GM21423 (cell line): ENCODE results near the gene SAMD4A.

Experiments
- ATAC-seq: cut with Tn5 transposase; IDR thresholded peaks from one replicate; pipeline ENCODE4 v1.9.1; 2021; ENCODE audit warnings: mild to moderate bottlenecking, moderate library complexity; ENCODE audit not compliant: unreplicated experiment

SAMD4A gene

DNA sequence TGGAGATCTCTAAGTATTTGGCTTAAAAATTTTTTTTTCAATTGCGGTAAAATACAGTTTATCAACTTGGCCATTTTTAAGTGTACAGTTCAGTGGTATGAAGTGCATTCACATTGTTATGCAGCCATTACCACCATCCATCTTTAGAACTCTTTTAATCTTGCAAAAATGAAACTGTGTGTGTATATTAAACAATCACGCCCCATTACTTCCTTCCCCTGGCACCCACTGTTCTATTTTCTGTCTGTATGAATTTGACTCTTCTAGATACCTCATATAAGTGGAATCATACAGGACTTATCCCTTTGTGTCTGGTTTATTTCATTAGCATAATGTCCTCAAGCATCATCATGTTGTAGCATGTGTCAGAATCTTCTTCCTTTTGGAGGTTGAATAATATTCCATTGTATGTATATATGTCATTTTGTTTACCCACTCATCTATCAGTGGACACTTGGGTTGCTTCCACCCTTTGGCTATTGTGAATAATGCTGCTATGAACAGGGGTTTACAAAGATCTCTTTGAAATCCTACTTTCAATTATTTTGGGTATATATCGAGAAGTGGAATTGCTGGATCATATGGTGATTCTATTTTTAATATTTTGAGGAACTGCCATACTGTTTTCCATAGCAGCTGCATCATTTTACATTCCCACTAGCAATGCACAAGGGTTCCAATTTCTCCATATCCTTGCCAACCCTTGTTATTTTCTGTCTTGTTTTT lies 62.9 kb downstream of the SAMD4A start:
- no peak for ATAC-seq

DNA sequence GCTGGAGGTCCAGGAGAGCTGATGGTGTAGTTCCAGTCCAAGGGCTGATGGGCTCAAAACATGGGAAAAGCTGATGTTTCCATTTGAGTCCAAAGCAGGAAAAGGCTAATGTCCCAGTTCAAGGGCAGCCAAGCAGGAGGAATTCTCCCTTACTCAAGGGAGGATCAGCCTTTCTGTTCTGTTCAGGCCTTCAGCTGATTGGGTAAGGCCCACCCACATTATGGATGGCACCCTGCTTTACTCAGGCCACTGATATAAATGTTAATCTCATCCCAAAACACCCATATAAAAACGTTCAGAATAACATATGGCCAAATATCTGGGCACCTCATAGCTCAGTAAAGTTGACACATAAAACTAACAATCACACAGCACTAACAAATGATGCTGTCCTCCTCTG lies 64.1 kb downstream of the SAMD4A start:
- ATAC-seq: no peak

DNA sequence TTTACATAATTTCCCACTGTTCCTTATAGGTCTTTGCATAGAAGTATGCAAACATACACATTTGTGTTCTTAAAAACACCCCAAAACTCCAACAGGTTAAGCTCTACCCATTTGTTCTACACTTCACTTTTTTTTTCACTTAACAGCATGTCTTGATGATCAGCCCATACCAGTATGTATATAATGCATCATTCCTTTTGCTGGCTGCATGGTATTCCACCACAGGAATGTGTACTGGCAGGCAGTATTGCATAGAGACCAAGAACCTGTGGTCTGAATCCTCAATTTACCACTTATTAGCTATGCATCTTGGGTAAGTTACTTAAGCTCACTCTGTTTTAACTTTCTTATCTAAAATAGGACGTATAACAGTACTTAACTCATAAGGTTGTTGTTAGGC lies 65.5 kb downstream of the SAMD4A start:
- no peak for ATAC-seq

DNA sequence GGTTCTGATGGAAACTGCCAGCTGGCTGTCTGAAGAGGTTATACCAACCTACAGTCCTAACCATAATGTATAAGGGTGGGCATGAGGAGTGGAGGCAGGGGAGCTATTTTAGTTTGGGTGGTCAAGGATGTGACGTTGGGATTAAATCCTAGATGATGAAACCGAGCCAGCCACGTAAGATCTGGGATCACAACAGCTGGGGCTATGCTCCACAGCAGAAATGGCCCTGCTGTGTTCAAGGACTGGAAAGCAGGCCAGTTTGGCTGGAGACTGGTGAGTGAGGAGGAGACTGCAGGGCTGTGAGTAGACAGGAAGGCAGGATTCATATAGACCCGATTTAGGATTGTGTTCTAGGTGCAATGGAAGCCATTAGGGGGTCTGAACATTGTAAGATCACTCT lies 66.1 kb downstream of the SAMD4A start:
- no peak for ATAC-seq

DNA sequence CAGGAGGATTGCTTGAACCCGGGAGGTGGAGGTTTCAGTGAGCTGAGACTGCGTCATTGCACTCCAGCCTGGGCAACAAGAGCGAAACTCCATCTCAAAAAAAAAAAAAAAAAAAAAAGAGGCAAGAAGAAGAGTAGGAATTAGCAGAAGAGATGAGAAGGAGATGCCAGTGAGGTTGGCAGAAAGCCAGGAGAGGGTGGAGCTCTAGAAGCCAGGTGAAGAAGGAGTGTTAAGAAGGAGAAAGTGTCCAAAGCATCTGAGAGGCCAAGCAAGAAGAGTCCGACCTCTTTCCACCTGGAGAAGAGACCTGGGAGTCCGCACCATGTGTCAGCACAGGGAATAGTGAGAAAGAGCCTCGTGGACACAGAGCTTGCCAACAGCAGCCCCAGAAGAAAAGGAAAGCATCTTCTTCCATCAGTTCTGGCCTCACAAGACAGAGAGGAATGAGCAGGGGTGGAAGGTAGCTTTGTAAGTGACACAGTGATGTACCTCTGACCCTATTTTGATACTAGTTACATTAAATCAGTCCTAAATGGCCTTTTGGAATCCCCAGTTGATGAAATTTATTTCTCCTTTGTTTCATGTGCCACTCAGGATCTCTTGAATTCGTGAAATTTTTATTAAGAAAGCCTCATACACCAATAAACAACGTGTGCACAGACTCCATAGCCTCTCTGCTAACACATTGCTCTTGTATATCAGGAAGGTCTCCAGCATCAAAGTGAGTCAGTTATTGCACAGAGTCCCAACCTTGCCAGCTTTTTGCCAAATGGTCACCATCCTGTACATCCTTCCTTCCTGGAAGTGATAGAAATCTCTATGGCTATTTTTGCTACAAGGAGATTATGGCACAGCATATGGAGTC lies 70.6 kb downstream of the SAMD4A start:
- ATAC-seq: no peak

DNA sequence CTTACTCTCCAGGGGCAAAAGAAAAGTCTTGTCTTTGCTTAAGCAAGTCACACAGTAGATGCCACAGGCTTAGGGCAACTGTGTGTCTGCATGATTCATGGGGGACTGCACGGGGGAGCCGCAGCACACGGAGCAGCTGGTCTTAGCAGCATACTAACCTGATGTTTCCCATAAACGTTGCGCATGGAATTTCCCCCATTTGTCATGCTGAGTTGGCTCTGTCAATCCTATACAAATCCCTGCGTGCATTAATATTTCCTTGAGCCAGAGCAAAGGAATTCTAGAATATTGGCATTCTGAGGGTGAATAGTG lies 71.2 kb downstream of the SAMD4A start:
- no peak for ATAC-seq

DNA sequence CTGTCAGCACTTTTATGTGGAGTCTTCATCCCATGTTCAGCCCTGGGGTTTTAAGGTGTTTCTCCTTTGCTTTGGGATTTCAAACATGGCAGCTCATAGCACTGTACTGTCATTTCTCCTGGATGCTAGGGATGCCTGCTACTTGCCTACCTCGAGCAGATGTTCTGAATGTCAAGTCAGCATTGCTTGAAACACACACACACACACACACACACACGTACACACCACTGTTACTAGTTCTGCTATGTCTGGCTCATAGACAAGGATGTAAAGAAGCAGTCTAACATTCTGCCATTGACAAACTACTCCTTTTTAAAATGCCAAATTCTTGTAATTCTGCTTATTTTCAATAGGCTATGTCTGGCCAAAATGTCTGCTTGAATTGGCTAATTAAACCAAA lies 72.7 kb downstream of the SAMD4A start:
- no peak for ATAC-seq

DNA sequence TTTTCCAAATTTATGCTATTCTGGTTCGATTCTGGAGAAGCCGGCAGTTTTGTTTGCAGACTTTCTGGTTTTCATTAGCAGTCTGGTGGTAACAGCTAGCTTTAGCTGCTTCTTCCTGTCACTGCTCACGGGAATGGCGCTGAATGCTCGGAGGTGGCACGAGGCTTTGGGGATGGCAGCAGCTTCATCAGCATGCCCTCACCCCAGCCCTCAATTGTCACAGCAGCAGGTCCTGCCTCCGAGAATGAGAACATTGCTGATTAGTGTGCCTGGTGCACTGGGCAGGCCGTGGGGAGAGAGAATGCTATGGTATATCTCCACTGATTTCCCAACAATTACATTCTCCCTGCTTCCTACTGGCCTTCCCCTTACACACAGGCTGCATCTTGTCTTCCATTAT lies 73.6 kb downstream of the SAMD4A start:
- ATAC-seq: no peak

DNA sequence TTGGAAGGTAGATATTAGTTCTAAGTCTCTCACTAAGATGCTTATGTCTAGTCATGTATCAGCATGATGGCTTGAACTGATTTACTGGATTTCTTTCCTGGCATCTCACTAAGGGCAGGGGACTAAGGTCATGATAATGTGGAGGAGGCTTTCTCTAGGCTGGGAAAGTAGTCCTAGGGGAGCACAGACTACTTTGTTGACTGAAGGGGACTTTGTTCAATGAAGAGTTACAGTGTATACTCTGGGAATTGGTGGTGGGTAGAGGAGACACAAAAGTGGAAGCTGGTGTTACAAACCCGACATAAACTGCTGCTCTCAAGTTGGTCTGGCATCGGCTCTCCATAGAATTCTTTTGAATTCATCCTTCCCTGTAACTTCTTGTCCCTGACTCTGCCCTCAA lies 75.2 kb downstream of the SAMD4A start:
- ATAC-seq: no peak

DNA sequence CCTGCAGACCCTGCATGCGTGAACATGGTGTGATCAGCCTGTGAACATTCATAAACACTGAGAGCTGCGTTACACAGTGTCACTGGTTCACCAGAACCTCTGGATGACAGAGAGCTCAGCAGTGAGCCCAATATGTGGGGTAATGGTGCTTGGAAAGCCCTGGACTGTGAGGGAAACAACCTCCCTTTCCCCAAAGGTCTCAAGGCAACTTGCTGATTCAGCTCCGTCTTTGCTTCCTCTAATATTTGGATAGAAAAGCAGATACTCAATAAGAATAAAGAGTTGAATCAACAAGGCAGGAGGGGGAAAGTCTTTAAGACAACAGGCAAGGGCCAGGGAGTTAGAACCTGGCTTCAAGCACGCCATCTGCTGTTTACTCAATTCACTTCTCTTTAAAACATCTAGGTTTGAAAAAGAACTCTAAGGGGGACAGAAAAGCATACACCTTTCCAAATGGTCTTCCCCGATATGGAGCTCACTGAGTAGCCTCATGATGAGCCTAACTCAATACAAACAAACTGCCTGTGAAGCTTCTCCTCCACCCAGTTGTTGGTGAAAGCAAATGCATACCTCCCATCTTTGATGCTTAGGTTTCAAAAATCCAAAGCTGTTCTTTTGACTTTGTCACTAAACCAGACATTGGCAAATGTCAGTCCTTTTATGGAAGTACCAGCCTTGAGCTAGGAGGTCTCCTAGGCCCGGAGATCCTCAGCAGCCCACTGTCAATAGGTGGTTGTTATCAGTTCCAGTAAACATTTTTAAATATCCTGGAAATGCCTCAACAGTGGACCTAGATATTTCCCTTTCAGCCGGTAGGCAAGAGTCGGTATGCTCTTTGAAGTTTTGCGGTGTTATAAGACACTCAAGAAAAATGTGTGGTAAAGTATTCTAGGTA lies 76.1 kb downstream of the SAMD4A start:
- ATAC-seq: no peak

DNA sequence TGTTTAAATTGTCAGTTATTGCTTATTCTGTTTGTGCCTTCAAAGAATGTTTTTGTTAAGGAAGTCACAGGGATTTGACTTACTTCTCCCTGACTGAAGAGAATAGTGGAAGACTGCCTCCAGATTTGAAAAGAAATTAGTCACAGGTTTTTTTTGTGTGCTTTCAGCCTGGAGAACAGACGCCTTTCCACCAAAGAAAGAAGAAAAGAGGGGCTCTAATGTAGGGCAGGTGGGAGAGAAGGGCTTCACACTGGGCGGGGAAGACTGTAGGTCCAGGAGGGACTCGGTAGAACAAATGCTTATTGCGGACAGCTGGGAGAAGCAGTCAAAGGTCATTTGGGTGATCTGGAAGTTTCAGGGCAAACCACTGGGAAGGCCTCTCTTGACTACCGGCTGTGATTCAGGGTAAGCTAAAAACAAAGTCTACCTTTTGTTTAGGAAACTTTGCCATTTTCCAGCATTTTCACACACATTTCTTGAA lies 76.8 kb downstream of the SAMD4A start:
- ATAC-seq: no peak

DNA sequence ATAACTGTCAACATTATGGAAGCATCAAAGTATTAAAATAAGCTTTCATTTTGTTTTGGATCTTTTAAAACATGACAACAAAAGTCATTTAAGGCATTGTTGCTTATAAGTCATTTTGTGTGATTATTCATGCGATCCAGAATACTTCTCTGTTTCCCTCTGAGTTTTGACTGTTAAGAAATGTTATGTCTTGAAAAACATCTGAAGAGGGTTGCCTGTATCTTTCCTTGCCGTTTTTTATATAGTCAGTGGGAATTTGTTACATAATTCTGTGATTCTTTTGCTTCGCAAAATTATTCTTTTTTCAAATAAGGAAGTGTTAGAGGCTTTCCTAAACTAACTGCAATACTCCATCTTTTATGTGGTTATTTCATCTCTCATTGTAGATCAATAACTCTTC lies 78.7 kb downstream of the SAMD4A start:
- no peak for ATAC-seq

DNA sequence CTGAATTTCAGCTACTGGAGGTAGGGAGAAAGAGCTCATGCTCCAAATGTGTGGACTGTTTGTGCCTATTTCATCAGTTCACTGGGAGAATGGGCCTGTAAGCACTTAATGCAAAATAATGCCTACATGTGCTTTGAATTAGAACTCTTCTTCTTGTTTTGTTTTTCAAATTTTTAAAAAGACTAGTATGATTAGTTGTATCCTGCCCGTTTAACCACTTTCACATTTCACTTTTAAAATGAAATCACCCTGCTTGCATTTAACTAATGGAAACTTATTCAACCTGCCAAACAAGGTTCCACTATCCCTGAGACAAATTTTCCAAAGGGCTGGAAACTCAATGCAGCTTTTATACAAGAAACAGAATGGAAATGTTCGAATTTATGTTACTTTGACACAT lies 79.7 kb downstream of the SAMD4A start:
- ATAC-seq: no peak

DNA sequence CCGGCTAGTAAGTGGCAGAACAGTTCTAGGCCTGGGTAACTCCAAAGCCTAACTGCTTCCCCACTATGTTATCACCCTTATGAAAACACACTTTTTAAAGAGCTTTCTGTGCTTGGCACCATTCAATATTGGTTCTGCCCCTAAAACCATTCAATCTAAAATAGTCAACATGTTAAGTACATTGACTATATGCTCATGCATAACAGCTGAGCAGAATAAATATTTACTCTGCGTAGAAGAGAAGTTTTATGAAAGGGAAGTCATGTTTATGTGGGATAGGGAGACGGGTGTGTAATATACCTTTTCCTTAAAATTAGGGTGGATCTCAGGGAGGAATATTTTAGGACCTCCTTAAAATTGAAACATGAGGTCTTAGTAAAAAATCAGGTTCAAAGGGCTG lies 80.5 kb downstream of the SAMD4A start:
- no peak for ATAC-seq

DNA sequence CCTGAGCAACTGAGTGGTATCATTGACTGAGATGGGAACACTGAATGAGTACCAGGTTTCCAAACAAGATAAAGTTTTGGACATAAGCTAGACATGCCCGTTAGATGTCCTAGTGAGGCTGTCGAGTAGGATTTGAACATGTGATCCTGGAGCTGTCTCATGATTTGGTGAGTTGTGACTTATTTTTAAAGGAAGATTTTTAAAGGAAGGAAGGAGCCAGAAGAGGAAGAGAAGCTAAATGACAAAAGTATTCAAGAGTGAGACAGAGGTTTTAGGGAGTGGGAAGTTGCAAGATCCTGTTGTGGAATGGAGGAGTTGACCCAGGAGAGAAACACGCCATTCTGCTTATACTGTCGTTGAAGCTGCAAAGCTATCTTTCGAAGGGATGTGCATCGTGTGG lies 82.1 kb downstream of the SAMD4A start:
- ATAC-seq: no peak

DNA sequence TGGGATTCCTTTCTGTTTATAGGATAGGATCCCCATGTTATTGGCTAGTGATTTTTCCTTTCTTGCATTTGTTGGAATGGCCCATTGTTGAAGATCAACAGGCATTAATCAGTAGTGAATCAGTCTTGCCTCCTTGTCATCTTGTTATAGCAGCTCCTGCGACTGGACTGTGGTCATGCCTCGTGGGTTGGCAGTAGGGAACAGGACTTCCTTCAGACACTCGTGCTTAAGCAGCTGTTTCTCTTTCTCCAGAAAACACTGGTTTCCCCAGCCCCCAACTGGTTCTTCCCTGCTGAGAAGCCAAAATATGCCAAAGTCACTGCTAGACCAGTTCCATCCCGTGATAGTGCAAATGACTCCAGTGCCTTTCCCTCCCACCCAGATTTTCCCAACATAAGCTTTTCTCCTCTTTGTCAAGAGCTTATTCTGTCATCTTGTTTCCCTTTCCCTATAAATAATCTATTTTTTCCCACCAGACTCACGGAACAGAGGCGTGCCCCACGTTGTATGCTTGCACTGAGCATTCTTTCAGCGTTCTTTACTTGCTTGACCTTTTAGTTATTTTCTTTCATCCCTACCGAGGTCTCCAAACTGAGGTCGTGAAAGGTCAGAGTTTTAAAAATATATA lies 83.5 kb downstream of the SAMD4A start:
- ATAC-seq: no peak

DNA sequence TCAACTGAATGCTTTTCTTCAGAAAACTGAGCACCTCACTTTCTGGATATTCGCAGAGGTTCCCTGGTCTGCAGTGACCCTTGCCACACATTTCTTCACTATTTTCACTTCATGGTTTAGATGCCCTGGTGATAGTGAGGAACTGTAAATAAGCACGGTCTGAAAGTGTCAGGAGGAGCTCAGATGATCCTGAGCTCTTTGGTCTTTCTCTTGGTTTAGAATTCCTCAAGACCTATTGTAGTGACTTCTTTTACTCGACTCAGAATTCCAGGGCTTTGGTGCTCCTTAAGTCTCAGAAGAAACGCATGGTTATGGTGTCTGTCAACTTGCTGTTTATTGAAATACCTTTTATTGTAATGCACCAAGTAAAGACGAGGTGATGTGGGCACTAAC lies 84.0 kb downstream of the SAMD4A start:
- no peak for ATAC-seq

DNA sequence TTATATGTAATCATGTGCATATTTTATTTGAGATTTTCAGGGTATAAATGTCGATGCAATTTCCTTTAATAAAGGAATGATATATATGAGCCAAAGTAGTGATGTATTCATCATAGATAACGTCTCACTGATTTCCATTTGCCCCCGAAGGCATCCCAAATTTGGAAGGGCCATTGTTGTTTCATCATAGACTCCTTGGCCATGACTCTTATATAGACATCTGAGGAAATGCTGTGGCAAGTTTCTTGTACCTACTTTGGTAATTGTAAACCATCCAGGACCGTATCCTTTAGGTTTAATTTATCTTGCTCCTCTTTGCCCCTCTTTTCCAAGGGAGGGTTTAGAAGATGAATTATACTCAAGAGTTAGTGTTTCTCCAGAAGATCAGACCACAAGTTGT lies 84.7 kb downstream of the SAMD4A start:
- no peak for ATAC-seq

DNA sequence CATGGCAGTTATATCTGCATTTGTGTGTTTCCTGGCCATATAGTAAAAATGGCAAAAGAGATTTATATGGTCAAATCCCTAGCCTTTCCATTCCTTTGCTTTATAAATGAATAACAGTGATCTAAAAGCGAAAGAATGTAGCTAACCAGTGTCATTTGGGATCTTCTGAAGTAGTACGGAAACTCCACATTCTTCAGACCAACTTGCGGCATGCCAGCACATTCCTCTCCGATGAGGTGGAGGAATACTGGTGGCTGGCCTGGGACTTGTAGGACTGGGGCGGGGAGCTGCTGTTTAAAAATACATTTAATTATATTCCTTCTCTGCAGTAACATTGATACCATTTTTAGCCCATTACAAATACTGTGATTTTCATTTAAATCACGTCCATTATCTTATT lies 85.3 kb downstream of the SAMD4A start:
- ATAC-seq: no peak

DNA sequence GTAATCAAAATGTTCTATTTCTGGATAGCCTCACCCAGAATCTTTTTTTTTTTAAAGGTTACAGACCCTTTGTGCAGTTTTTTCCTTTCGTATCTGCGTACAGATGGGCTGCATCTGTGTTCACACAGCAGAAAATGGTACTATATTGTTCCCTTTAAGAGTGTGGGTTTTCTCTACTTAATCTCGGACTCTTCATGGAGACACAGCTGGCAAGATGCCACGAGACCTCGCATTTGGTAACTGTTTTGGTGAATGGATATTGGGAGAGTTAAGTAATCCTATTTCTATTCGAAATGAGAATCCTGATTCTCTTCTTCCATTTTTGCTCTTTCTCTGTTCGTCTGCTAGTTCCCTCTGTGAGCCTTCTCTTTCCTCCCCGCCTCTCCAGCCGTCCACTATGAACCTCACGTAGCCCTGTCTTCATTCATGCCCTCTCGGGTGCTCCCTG lies 85.7 kb downstream of the SAMD4A start:
- ATAC-seq: no peak
